K562 treated with DMSO at 1 percent for 48 hours (cell line): ENCODE results near the gene MCIDAS. TPM values are rescaled to one million over a fixed set of nuclear protein-coding genes. Genes with fewer than 3 reads are reported as not detected.

ENCODE experiments used
- total RNA-seq: library from RNA; unstranded; fragments of 300-600 nt; gene quantifications from 2 replicates; pipeline ENCODE4 v1.2.3, GENCODE V29; 2022; ENCODE audit warnings: low replicate concordance; ENCODE audit errors: extremely low read depth

Gene MCIDAS
- total RNA-seq, result not detected in 2 replicates

DNA sequence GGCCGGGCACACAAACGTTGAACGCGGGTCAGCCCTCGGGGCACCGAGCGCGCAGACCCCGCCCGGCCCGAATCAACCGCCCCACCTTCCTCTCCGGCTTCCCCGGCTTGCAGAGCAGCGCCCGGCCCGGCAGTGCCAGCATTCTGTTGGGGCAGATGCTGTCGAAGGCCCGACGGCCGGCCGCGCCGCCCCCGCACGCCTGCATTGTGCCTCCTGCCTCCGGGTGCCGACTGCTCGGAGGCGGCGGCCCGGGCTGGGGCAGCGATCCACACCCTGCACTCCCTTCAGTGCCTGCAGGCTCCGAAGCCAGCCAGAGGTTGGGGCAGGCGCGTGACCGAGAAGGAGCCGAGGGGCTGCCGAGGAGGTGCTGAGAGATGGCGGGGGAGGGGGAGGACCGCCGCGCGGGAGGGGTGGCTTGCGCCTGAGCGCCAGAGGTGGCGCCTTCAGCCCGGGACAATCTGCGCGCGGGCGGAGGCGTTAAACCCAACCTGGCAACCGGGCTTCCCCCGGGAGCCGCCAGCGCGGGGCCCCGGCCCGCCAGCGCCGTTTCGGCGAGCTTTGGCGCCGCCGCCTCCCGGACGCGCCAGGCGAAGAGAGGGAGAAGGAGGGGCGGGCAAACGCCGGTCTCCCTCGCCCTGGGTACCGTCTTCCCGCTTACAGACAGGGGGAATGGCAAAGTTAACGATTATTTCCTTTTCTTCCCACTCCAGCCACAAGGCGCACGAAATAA, at the start of gene MCIDAS:
MCIDAS (minus strand) TSS at position 382 of the 730 bp plus-strand sequence; CDS start at position 205, 177 bp downstream.

GRCh38 chr5:55232985-55233928, 6.1 kb upstream of the MCIDAS start, which contains the start of gene CCNO:
Gene CCNO (minus strand): TSS chr5:55233608. CDS start chr5:55233523, 85 bp downstream.

GRCh38 chr5:55172937-55173686, 54.0 kb downstream of the MCIDAS start, which contains the start of gene CDC20B:
Gene CDC20B (minus strand): TSS chr5:55173177. CDS start chr5:55173000, 177 bp downstream.

Other genes starting within 250 kb of the MCIDAS start
- gene ESM1, start 241.7 kb downstream of the MCIDAS start, total RNA-seq, result not detected in 2 replicates
- gene GZMK, start 203.1 kb downstream of the MCIDAS start, total RNA-seq, result not detected in 2 replicates
- not detected in 2 replicates for gene GZMA, start 124.7 kb downstream of the MCIDAS start, total RNA-seq
- not detected in 2 replicates for gene GPX8, start 67.1 kb downstream of the MCIDAS start, total RNA-seq
- gene CDC20B, start 54.1 kb downstream of the MCIDAS start, total RNA-seq, result not detected in 2 replicates
- not detected in 2 replicates for gene CCNO, start 6.3 kb upstream of the MCIDAS start, total RNA-seq
- gene DHX29, start 80.4 kb upstream of the MCIDAS start, total RNA-seq, result not detected in 2 replicates
- gene MTREX, start 80.7 kb upstream of the MCIDAS start, total RNA-seq, result not detected in 2 replicates